ENCODE data around the gene AGTRAP. TPM values are rescaled to one million over a fixed set of nuclear protein-coding genes. Genes with fewer than 3 reads are reported as not detected.

AGTRAP gene
- total and polyA plus RNA-seq, 9 of the 15 experiments (the other 6 are each of a cell fraction or from before 2014, with no cell fraction given) = 26.8 to 105 (median 57.5) TPM

GRCh38 chr1:11797525-11798216 is 61.7 kb downstream of the AGTRAP start (continued):
- TF ChIP-seq, protein P1, sequence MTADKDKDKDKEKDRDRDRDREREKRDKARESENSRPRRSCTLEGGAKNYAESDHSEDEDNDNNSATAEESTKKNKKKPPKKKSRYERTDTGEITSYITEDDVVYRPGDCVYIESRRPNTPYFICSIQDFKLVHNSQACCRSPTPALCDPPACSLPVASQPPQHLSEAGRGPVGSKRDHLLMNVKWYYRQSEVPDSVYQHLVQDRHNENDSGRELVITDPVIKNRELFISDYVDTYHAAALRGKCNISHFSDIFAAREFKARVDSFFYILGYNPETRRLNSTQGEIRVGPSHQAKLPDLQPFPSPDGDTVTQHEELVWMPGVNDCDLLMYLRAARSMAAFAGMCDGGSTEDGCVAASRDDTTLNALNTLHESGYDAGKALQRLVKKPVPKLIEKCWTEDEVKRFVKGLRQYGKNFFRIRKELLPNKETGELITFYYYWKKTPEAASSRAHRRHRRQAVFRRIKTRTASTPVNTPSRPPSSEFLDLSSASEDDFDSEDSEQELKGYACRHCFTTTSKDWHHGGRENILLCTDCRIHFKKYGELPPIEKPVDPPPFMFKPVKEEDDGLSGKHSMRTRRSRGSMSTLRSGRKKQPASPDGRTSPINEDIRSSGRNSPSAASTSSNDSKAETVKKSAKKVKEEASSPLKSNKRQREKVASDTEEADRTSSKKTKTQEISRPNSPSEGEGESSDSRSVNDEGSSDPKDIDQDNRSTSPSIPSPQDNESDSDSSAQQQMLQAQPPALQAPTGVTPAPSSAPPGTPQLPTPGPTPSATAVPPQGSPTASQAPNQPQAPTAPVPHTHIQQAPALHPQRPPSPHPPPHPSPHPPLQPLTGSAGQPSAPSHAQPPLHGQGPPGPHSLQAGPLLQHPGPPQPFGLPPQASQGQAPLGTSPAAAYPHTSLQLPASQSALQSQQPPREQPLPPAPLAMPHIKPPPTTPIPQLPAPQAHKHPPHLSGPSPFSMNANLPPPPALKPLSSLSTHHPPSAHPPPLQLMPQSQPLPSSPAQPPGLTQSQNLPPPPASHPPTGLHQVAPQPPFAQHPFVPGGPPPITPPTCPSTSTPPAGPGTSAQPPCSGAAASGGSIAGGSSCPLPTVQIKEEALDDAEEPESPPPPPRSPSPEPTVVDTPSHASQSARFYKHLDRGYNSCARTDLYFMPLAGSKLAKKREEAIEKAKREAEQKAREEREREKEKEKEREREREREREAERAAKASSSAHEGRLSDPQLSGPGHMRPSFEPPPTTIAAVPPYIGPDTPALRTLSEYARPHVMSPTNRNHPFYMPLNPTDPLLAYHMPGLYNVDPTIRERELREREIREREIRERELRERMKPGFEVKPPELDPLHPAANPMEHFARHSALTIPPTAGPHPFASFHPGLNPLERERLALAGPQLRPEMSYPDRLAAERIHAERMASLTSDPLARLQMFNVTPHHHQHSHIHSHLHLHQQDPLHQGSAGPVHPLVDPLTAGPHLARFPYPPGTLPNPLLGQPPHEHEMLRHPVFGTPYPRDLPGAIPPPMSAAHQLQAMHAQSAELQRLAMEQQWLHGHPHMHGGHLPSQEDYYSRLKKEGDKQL (CRISPR knock-in tag; IDR thresholded peaks at IDR 0.05; ENCODE audit: borderline replicate concordance) = no peak
- TF ChIP-seq FOXM1 (IDR thresholded peaks at IDR 0.05; ENCODE audit: low read depth) (peak; percentile 83), FOXM1 (CRISPR knock-in tag; IDR thresholded peaks at IDR 0.05; ENCODE audit: low read depth) (no peak), TFAM (CRISPR knock-in tag; conservative IDR thresholded peaks at IDR 0.05) (no peak), TSC22D4 (tag; IDR thresholded peaks at IDR 0.05) (no peak), ZNF79 (CRISPR knock-in tag; IDR thresholded peaks at IDR 0.05; ENCODE audit: low read depth) (no peak; the same call in 1 of the 2 replicates), CBX1 (IDR thresholded peaks at IDR 0.05; ENCODE audit: low read depth) (no peak), MTA3 (IDR thresholded peaks at IDR 0.05; ENCODE audit: borderline replicate concordance) (peak; percentile 71), CBFA2T3 (IDR thresholded peaks at IDR 0.05) (no peak), SMARCB1 (IDR thresholded peaks at IDR 0.05; ENCODE audit: insufficient read length, low read depth) (no peak), E2F1 (CRISPR knock-in tag; IDR thresholded peaks at IDR 0.05) (no peak), SPI1 (IDR thresholded peaks at IDR 0.05; ENCODE audit: borderline replicate concordance, low read depth, low read length) (peak; percentile 96), KAT8 (IDR thresholded peaks at IDR 0.05; ENCODE audit: low read depth) (no peak), ZEB2 (IDR thresholded peaks at IDR 0.05) (no peak; the same call in 1 of the 2 replicates), ZKSCAN1 (IDR thresholded peaks at IDR 0.05; ENCODE audit: low read depth, low read length) (no peak), MTA1 (IDR thresholded peaks at IDR 0.05; ENCODE audit: borderline replicate concordance) (peak; percentile 36; the same call in 1 of the 2 replicates), ZKSCAN8 (CRISPR knock-in tag; IDR thresholded peaks at IDR 0.05) (peak; percentile 66), ZBTB8A (IDR thresholded peaks at IDR 0.05; ENCODE audit: partially characterized antibody) (no peak), ETS2 (tag; IDR thresholded peaks at IDR 0.05; ENCODE audit: borderline replicate concordance, poor library complexity, severe bottlenecking) (peak; percentile 11), CEBPG (CRISPR knock-in tag; IDR thresholded peaks at IDR 0.05) (peak; percentile 99), CEBPG (tag; conservative IDR thresholded peaks at IDR 0.05 in 1 of 2, IDR thresholded peaks at IDR 0.05 in 1 of 2) (peak; percentile 84 to 96), NFE2L1 (tag; IDR thresholded peaks at IDR 0.05; ENCODE audit: borderline replicate concordance, low read depth) (peak; percentile 54; the same call in 1 of the 2 replicates), ETV6 (IDR thresholded peaks at IDR 0.05; ENCODE audit: borderline replicate concordance in 1 of 2, low read depth in 2 of 2, low read length in 1 of 2) (peak; percentile 78 to 85; a peak in 3 of 4 replicates), ETV6 (CRISPR knock-in tag; IDR thresholded peaks at IDR 0.05; ENCODE audit: borderline replicate concordance) (no peak)
